RCC 7860 (cell line): ENCODE measurements around the gene EIPR1.

Experiments used
- DNase-seq: peaks from one replicate; pipeline ENCODE4 v3.0.0-alpha.2; 2015; ENCODE audit warnings: low spot score
- FAIRE-seq: peaks from 2 replicates; lab custom pipeline; 2012; peaks lifted over from hg19 to GRCh38; lab: Jason Lieb, UNC

Gene EIPR1

GRCh38 chr2:3142210-3142609 lies 235.4 kb downstream of the EIPR1 start:
- DNase-seq (no peak), FAIRE-seq (no peak)

DNA sequence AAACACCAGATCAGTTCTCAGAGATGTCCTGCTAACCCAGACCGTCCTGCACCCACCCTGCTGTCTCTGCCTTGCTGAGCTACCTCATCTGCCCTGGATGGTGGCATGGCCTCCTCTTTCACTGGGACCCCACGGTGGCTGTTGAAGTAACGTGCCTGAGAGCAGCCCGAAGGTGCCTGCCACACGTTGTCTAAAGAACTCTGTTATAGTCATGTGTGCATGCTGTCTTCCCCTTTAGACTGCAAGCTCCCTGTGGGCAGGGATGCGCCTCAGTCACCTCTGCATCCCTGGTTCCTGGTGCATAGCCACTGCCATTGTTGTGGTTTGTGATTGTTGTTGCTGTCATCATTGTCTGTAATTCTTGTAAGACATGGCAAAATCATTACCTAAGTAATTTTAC lies 235.9 kb downstream of the EIPR1 start:
- FAIRE-seq (no peak), DNase-seq (no peak)

DNA sequence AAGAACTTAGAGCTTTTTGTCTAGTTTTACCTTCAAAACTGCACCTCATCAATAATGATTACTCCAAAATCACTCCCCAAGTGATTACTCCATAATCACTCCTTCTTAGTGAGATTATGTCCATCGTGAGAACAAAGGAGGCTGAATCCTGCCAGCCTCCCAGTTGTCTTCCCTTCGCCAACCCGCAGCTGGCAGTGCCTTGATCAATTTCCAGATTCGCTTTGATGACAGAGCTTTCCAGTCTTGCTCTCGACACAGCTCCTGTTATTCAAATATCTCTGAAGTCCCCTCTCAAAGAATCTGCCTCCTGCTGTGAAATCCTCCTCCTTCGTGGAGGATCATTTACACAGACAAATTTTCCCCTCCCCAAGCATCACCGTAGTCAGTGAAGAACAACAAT lies 237.7 kb downstream of the EIPR1 start:
- DNase-seq (no peak), FAIRE-seq (no peak)
